ENCODE data around the gene PRKAA1.
"Not testable (repeated sequence)": the region's sequence is repeated elsewhere in the genome, so short reads cannot be mapped to it uniquely, and the experiment has no call there.

Gene PRKAA1

DNA sequence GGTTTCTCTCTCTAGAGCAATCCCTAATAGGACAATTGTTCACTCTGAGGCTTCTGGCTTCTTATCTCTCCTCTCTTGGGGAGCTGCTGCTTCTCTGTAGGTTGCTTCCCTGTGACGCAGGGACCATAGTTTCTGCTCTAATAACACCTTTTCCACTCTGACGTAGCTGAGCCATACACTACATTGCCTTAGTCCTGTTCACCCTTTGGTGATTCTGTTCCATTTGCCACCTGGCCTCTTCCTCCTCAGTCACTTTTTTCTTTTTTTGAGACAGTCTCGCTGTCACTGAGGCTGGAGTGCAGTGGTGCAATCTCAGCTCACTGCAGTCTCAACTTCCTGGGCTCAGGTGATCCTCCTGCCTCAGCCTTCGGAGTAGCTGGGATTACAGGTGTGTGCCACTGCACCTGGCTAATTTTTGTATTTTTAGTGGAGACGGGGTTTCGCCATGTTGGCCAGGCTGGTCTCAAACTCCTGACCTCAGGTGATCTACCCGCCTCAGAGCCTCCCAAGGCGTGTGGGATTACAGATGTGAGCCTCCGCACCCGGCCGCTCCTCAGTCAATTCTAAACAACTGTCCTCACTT, 27.4 kb upstream of the PRKAA1 start:
- not testable (repeated sequence) for DNase-seq

DNA sequence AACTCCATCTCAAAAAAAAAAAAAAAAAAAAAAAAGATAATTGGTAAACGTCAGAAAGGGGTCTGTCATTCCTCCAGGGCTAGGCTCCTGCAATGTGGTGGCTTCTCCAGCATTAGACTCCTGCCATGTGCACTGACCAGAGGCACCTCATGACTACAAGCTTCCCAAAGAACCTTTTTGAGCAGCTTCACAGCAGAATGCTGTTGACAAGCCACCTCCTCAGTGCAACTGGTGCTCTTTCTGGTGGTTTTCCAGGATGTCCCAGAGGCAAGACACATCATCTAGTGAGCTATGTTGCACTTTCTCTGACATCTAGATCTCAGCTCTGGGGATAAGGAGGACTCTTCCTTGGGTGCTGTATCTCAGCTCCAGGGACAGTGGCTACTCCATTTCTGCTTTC, 25.3 kb upstream of the PRKAA1 start:
- DNase-seq: no peak

DNA sequence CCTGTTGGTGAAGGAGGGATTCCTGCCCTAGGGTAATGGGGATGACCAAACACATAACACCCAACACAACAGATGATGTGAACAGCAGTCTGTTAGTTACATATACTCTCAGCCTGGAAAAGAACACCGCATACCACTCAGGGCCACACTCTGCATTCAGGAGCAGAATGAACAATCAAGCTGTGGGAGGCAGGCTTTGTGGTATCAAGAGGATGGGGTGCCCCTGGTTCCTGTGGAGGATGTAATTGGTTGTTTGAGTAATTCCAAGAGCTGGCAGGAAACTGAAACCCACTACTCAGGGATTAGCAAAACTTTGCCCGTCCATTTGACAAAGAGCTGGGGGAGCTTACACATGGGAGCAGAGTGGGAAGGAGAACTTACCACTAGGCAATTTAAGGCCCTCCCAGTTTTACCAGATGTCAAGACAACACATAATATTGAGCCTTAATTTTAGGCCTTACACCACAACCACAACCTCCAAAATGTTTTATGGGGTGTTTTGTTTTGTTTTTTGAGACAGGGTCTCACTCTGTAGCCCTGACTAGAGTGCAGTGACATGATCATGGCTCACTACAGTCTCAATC, 15.6 kb upstream of the PRKAA1 start:
- DNase-seq: no peak

DNA sequence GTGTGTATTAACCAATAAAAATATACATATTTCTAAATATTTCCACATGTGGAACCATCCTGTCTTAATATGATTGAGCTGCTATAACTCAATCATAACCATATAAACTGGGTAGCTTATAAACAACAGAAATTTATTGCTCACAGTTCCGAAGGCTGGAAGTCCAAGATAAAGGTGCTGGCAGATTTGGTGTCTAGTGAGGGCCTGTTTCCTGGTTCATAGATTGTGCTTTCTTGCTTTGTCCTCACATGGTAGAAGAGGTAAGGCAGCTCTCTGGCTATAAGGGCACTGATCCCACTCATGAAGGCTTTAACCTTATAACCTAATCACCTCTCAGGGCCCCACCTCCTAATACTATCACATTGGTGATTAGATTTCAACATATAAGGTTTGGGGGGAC, 14.0 kb upstream of the PRKAA1 start:
- DNase-seq: no peak

DNA sequence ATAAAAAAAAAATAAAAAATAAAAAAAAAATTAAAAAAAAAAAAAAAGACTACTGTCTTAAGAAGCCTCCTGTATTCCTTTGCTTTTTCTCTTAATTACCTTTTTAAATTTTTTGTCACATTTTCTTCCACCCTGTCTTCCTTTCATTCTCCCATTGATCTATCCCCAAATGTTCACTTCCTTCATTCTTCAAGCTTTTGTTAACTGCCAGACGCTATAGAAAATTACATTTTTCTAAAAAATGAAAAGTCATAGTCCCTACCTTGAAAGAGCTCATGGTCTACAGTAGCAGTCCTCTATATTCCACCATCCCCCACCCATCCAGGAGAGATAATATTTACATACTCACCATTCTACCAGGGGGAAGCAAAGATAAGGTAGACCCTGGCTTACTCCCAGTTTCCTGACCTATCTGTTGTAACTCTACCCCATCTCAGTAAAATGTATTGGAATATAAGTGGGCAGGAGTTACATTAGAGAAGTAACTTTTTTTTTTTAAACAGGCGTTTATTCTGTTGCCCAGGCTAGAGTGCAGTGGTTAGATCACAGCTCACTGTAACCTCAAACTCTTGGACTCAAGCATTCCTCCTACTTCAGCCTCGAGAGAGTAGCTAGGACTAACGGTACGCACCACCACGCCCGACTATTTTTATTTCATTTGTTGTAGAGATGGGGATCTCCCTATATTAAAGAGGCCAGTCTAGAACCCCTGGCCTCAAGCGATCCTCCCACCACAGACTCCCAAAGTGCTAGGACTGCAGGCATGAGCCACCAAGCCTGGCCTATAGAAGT, 3.8 kb upstream of the PRKAA1 start:
- DNase-seq: no peak

DNA sequence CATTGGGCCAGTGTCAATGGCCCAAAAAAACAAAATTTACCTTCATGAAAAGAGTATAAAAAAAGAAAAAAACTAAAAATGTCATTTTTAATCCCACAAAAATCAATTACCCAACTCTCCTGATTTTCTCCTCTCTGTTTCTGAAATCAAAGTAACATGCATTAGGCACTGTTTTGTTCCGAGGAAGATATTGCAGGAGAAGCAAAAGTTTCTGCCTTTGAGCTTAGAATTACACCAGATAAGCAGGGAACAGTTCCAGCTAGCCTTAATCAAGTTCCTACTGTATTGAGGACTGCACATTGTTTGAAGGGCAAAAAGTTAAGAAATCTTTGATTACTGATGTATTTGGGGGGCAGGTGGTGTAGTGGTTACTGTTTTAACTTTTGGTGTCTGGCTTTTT, 1.1 kb upstream of the PRKAA1 start:
- DNase-seq: no peak

DNA sequence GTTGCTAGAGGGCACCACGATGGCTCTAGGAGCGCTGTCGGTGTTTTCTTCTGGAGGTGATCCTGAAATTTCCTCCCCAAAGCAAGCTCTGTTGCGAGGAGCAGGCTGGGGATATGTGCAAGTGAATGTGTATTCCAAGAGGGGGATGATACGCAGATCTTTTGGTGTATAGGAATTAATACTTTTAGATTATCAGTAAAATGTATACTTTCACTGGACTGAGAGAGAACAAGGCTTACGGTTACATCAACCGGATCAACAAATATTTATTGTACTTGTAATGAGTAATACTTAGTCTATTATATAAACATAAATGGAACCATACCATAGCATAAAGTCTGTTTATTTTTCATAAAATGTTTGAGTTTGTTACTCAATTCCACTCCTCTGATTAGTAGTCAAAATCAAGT, 632 bp upstream of the PRKAA1 start:
- peak; percentile 37 for DNase-seq

DNA sequence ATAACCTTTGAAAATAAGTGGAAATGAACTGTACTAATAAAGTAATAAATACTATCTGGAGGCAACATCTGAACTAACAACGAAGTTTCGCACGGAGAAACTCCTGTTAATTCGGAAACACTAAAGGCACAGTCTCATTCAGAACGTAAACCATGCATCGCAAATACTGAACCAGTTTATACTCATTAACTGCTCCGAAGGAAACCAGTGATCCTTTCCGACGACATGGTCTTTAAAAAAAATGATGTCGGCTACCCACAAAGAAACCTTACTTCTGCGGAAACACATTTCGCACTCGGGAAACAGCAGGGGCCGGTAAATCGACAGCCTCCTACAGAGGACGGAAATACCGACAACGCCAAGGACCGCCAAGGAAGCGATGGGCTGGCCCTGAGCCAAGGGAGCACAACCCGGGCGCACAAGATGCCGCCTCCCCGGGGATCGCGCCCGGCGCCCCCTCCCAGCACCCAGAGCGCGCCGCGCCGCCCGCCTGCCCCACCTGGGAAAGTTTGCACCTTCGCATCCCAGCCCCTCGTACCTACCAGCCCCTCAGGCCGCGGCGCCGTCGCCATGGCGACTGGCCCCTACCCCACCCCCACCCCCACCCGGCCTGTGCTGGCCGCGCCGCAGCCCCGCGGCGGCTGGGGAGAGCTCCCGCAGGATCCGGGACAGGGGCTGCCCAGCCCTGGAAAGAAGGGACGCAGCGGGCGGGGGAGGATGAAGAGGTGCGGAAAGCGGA, 732 bp downstream of the PRKAA1 start:
- DNase-seq: peak; percentile 59

DNA sequence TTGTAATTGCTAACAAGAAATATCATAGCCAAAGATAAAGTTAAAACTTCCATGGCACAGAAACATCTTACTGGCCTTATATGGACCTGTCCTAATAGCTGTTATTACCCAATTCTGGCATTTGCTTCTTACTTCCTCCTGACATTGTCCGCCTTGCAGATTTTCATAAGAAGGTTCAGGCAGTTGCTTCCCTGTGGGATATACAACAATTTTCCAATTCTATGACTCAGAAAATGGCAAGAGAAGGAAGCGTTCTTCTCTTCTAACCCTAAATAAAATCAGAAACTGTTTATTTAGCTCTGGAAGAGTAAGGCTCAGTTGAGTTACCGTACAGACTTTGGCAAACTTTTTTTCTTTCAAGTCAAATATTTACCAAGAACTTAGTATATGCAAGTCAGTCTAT, 1.7 kb downstream of the PRKAA1 start:
- no peak for DNase-seq

DNA sequence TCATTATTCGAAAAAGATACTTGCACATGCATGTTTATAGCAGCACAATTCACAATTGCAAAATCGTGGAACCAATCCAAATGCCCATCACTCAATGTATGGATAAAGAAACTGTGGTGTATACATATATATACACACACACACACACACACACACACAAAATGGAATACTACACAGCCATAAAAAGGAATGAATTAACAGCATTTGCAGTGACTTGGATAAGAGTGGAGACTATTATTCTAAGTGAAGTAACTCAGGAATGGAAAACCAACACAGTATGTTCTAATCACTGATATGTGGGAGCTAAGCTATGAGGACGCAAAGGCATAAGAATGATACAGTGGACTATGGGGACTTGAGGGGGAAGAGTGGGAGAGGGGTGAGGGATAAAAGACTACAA, 3.3 kb downstream of the PRKAA1 start:
- not testable (repeated sequence) for DNase-seq

DNA sequence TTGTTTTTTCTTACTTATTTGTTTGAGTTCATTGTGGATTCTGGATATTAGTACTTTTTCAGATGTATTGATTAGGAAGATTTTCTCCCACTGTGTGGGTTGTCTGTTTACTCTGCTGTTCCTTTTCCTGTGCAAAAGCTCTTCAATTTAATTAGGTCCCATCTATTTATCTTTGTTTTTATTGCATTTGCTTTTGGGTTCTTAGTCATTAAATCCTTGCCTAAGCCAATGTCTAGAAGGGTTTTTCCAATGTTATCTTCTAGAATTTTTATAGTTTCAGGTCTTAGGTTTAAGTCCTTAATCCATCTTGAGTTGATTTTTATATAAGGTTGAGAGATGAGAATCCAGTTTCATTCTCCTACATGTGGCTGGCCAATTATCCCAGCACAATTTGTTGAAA, 3.8 kb downstream of the PRKAA1 start:
- not testable (repeated sequence) for DNase-seq

DNA sequence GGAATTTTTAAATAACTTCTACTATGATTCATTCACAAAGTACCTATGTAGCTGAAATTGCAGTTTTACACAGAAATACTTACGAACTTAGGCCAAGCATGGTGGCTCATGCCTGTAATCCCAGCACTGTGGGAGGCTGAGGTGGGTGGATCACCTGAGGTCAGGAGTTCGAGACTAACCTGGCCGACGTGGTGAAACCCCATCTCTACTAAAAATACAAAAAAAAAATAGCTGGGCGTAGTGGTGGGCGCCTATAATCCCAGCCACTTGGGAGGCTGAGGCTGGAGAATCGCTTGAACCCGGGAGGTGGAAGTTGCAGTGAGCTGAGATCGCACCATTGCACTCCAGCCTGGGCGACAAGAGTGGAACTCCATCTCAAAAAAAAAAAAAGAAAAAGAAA, 5.5 kb downstream of the PRKAA1 start:
- DNase-seq: not testable (repeated sequence)

DNA sequence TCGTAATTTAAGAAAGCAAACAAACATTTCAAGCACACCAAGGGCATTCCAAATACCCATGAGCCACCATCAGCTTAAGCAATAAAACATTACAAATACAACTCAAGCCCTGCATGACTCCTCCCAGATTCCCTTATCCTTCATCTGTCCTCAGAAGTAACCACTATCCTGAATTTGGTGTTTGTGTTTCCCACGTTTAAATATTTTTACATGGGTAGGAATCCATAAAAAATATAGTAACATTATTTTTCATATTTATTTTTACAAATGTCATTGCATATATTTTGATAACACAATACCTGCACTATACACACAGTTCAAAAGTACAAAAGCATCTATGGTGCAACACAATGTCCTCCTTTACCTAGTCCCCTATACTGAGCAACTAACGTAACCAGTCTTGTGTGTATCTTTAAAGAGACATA, 6.4 kb downstream of the PRKAA1 start:
- no peak for DNase-seq

DNA sequence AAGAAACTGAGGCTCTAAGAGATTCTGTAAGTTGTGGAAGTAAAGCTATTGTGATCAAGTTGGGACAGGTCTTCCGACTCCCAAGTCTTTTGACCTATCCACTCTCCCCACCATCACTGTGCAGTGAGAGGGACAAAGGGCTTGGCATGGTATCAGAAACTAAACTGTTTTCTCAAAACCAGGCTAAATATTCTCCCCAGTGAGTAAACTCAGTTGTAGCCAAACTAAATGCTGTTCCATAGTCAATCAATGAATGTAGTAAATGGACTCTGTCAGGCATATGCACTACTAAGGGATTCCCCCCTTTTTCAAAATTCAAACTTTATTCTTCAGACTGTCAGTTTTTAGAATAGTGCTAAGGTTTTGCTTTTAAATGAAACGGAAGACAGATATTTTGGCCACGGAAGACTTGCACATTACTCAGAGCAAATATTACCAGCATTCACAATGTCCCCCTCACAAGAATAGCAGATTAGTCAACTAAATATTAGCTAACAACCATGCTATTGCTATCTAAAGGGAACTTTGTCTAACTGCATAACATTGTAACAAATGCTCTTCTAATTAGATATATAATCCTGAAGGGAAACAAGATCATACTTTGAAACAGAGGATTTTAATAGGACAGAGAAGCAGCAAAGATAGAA, 7.1 kb downstream of the PRKAA1 start:
- no peak for DNase-seq

DNA sequence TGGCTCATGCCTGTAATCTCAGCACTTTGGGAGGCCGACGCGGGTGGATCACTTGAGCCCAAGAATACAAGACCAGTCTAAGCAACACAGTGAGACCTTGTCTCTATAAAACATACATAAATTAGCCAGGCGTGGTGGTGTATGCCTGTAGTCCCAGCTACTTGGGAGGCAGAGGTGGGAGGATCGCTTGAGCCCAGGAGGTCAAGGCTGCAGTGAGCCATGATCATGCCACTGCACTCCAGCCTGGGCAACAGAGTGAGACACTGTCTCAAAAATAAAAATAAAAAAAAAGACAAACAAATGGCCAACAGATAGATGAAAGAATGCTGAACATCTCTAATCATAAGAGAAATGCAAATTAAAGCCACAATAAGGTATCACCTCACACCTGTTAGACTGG, 9.2 kb downstream of the PRKAA1 start:
- DNase-seq: not testable (repeated sequence)

DNA sequence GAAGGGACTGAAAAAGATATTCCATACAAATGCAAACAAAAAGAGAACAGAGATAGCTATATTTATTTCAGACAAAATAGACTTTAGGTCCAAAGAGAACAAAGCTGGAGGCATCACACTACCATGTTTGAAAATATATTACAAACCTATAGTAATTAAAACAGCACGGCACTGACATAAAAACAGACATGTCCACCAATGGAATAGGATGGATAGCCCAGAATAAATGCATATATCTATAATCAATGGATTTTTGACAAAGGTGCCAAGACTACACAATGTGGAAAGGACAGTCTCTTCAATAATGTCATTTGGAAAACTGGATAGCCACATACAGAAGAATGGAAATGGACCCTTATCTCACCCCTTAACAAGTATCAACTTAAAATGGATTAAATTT, 10.2 kb downstream of the PRKAA1 start:
- DNase-seq: no peak

DNA sequence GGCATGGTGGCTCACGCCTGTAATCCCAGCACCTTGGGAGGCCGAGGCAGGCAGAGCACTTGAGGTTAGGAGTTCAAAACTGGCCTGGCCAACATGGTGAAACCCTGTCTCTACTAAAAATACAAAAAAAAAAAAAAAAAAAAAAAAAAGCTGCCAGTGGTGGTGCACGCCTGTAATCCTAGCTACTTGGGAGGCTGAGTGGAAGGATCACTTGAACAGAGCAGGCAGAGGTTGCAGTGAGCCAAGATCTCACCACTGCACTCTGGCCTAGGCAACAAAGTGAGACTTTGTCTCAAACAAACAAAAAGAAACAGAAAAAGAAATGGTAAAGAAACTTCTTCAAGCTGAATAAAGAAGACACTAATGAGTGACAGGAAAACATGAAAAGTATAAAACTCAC, 11.5 kb downstream of the PRKAA1 start:
- DNase-seq: not testable (repeated sequence)

DNA sequence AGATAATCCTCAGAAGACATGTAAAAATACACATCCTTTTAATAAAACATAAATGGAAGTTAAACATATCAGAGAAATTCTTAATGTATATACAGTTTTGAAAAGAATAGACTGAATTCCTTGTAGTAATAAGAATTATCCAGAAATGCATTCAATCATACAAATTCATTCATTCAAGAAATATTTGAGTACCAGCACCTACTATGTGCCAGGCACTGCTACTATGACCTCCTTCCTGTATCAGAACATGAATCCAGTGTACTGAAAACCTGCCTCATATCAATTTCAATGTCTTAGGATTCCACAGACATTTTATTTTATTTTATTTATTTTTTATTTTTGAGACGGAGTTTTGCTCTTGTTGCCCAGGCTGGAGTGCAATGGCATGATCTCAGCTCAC, 13.3 kb downstream of the PRKAA1 start:
- no peak for DNase-seq

DNA sequence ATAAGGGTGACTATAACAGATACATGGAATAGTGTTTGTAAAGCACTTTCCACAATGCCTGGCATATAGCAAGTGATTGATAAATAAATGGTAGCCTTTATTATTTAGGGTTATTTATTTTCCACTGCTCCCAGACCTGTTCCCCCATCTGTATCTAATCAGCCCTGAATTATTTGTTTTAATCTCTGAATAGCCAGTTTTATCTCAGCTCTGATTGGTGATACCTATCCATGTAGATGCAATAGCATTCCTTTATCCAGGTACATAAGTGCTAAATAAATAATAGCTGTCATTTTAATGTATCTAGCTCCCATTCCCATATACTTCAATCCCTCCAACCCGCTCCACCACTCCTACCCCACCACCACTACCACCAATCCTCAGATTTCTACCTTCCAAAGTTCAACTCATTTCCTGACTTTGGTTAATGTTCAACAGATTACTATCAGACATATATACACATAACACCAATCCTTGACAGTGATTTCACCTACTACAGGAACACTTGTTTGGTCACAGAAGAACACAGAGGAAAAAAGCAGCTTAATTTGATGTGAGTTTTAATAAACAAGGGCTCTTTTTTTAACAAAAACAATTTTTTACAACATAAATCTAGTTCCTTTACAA, 14.0 kb downstream of the PRKAA1 start:
- no peak for DNase-seq

DNA sequence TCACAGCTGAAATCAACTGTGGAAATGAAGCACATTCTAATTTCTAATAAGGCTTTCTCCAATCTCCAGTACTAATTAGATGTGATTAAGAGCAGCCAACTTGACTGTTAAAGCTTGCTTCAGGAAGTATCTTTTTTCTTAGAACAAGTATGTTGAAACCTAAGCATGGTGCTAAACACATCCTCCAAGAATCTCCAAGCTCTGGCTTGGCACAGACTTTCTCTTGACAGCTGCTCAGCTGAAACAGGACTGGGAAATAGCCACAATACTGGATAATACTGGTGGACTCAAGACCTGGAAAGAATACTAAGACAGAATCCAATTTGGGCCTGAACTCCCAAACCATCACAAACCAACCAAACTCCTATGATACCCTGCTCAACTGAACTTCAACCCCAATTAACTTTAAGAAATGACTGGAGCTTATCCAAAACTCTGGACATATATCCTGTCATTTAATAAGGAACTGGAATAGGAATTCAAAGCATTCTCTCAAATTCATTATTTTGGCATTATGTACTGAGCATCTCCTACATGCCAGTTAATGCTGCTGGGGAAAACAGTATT, 16.2 kb downstream of the PRKAA1 start:
- DNase-seq: no peak

DNA sequence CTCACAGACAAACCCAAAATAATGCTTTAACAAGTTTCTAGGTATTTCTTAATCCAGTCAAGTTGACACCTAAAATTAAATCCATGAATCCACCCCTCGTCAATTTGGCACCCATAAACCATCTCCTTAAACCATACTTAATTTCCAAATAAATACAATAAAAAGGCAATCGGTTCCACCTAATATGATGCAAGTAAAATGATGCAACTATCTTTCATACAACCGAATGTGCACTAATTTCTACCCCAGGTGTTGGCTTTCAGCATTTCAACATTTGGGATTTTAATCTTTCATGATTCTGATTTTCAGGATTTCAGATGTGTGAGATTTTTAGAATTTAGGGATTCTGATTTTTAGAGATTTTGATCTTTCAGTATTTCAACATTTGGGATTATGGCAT, 17.3 kb downstream of the PRKAA1 start:
- DNase-seq: no peak

DNA sequence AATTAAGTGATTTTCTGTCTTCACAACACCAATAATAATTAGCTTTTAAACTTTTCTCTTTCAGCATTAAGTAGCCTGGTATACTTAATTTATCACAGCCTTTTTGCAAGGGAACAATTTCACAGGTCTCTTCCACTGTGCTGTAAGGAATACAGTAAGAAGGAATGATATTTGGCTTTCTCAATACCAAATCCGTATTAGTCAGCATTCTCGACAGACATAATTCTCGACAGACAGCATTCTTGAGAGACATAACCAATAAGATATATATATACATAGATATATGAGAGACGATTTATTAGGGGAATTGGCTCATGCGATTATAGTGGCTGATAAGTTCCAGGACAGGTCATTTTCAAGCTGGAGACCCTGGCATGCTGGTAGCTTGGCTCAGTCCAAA, 18.0 kb downstream of the PRKAA1 start:
- no peak for DNase-seq
